MCF 10A (cell line): ENCODE results near the gene NDUFV3. TPM values are rescaled to one million over a fixed set of nuclear protein-coding genes. Genes with fewer than 3 reads are reported as not detected.

Experiments
- BruUV-seq: library from RNA; stranded (reverse); fragments of 400-500 nt; replicated peaks from 2 replicates; lab custom pipeline; 2021; lab: Mats Ljungman, UMichigan
- CTCF ChIA-PET: fragments of 300-600 bp; sonication (Branson Sonifier 250); formaldehyde crosslinking; extraction: SDS; loops from one replicate; lab custom pipeline; 2021; ENCODE audit warnings: antibody characterized with exemption, inconsistent platforms; lab: Yijun Ruan, JAX
- POLR2A ChIA-PET: fragments of 300-600, 350-650 bp; sonication (Branson Sonifier 250); formaldehyde crosslinking; extraction: SDS; loops from one replicate; lab custom pipeline; 2020; ENCODE audit warnings: antibody characterized with exemption, inconsistent platforms; lab: Yijun Ruan, JAX
- DNase-seq: peaks from one replicate; pipeline ENCODE4 v3.0.0-alpha.2; 2018; ENCODE audit not compliant: unreplicated experiment
- H3K27ac Mint-ChIP-seq: one replicate; pipeline ENCODE4 v1.8.0; 2022; ENCODE audit warnings: mild to moderate bottlenecking, low read depth, mixed read lengths; ENCODE audit not compliant: unreplicated experiment
- H3K27me3 Mint-ChIP-seq: one replicate; pipeline ENCODE4 v1.8.0; 2022; ENCODE audit warnings: mixed read lengths; ENCODE audit not compliant: insufficient read depth, unreplicated experiment
- H3K36me3 Mint-ChIP-seq: one replicate; pipeline ENCODE4 v1.8.0; 2022; ENCODE audit warnings: mild to moderate bottlenecking, moderate library complexity, mixed read lengths; ENCODE audit not compliant: insufficient read depth, unreplicated experiment
- H3K4me1 Mint-ChIP-seq: one replicate; pipeline ENCODE4 v1.8.0; 2022; ENCODE audit warnings: mixed read lengths; ENCODE audit not compliant: insufficient read depth, unreplicated experiment
- H3K4me3 Mint-ChIP-seq: one replicate; pipeline ENCODE4 v1.8.0; 2022; ENCODE audit warnings: mild to moderate bottlenecking, moderate library complexity, mixed read lengths; ENCODE audit not compliant: unreplicated experiment
- H3K9me3 Mint-ChIP-seq: one replicate; pipeline ENCODE4 v1.8.0; 2022; ENCODE audit warnings: mixed read lengths; ENCODE audit not compliant: unreplicated experiment
- intact Hi-C: fragments of 100-400 bp; cut with micrococcal nuclease; formaldehyde crosslinking; loops from 2 replicates; pipeline ENCODE4 v1.14.1; 2022
- total RNA-seq: library from RNA; stranded (reverse); gene quantifications from 2 replicates; pipeline ENCODE4 v1.2.3, GENCODE V29; 2022
- TF ChIP-seq, protein P1 (sequence below): fragments of 200-600 bp; IDR thresholded peaks from one replicate; pipeline ENCODE4 v1.8.0; 2022; ENCODE audit warnings: antibody characterized with exemption, mild to moderate bottlenecking; ENCODE audit not compliant: unreplicated experiment

NDUFV3 gene
- total RNA-seq, 1 experiment from 2014 or later: 70.0 TPM

DNA sequence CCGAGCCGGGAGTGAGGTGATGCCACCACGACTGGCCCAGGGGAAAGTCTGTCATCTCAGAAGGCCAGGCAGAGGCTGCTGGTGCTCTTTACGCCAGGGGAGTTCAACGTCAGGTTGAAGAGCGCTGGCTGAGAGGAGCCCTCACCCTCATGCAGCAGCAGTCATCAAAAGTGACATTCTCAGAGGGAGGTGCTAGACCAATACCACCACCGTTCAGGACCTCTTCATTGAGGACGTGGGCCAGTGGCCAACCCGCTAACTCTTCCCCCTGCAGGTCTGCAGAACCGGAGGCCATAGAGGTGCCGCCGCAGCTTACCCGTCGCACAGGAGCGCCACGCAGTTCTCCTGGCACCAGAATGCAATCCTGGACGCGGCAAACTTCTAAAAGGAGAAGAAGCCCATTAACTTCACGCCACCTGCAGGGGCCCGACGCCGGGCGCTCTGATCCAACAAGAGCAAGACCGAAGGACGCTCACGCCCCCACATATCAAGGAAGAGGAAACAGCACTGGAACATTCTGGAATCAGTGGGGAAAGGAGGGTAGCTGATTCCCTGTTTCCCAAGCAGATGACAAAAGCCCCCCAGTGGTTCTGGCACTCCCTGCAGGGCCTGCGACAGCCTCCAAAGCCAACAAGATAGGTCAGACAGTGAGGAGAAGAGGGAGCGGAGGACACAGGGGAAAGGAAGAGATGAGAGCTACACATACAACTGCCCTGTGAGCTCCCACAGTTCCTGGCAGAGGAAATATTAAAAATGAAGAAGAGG is 38.7 kb upstream of the NDUFV3 start:
- DNase-seq: no peak
- Mint-ChIP-seq H3K4me3 (no peak overlapping the region), H3K27me3 (no peaks in the 10 kb centered on the region), H3K9me3 (no peaks in the 10 kb centered on the region), H3K27ac (no peak overlapping the region), H3K36me3 (peaks cover 90% of the 10 kb centered on the region), H3K4me1 (no peaks in the 10 kb centered on the region)
- ChIA-PET CTCF (interaction anchor here (0.6 to 0.8 kb wide), 2 partner anchors 10 to 37 kb away, joined by 3 to 4 read pairs; no protein-coding TSS in a partner anchor), POLR2A (no interaction called here)
- intact Hi-C loops: no loop called here
- BruUV-seq: no TSS peak
- TF ChIP-seq, protein P1, sequence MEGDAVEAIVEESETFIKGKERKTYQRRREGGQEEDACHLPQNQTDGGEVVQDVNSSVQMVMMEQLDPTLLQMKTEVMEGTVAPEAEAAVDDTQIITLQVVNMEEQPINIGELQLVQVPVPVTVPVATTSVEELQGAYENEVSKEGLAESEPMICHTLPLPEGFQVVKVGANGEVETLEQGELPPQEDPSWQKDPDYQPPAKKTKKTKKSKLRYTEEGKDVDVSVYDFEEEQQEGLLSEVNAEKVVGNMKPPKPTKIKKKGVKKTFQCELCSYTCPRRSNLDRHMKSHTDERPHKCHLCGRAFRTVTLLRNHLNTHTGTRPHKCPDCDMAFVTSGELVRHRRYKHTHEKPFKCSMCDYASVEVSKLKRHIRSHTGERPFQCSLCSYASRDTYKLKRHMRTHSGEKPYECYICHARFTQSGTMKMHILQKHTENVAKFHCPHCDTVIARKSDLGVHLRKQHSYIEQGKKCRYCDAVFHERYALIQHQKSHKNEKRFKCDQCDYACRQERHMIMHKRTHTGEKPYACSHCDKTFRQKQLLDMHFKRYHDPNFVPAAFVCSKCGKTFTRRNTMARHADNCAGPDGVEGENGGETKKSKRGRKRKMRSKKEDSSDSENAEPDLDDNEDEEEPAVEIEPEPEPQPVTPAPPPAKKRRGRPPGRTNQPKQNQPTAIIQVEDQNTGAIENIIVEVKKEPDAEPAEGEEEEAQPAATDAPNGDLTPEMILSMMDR: no peak

GRCh38 chr21:42855171-42855936 is 37.8 kb upstream of the NDUFV3 start:
- POLR2A ChIA-PET: interaction anchor here (0.6 kb wide), 1 partner anchor 13 kb away, joined by 3 read pairs; no protein-coding TSS in a partner anchor
- Mint-ChIP-seq H3K4me3 (no peak overlapping the region), H3K4me1 (no peaks in the 10 kb centered on the region), H3K36me3 (peaks cover 92% of the 10 kb centered on the region), H3K27ac (no peak overlapping the region), H3K9me3 (no peaks in the 10 kb centered on the region), H3K27me3 (no peaks in the 10 kb centered on the region)
- intact Hi-C loops: no loop called here
- BruUV-seq: no TSS peak
- DNase-seq: no peak
- TF ChIP-seq, protein P1: no peak
- CTCF ChIA-PET: interaction anchor here (0.6 to 0.8 kb wide), 3 partner anchors 9 to 37 kb away, joined by 3 to 4 read pairs (median 4); no protein-coding TSS in a partner anchor

- Mint-ChIP-seq H3K4me3 (no peak overlapping the region), H3K4me1 (no peaks in the 10 kb centered on the region), H3K27me3 (no peaks in the 10 kb centered on the region), H3K9me3 (no peaks in the 10 kb centered on the region), H3K27ac (no peak overlapping the region), H3K36me3 (peaks cover 92% of the 10 kb centered on the region)
- intact Hi-C loops: no loop called here
- CTCF ChIA-PET: no interaction called here
- TF ChIP-seq, protein P1: no peak
- POLR2A ChIA-PET: interaction anchor here (0.6 kb wide), 1 partner anchor 13 kb away, joined by 3 read pairs; no protein-coding TSS in a partner anchor
- DNase-seq: no peak
- BruUV-seq: no TSS peak
Observed at GRCh38 chr21:42855937-42856335, 37.2 kb upstream of the NDUFV3 start.

GRCh38 chr21:42857216-42857615 is 35.9 kb upstream of the NDUFV3 start:
- no peaks in the 10 kb centered on the region for H3K27me3 Mint-ChIP-seq
- no peak overlapping the region for H3K27ac Mint-ChIP-seq
- ChIA-PET POLR2A (no interaction called here), CTCF (no interaction called here)
- no peaks in the 10 kb centered on the region for H3K4me1 Mint-ChIP-seq
- TF ChIP-seq, protein P1: no peak
- H3K4me3 Mint-ChIP-seq: no peak overlapping the region
- intact Hi-C loops: no loop called here
- peaks cover 88% of the 10 kb centered on the region for H3K36me3 Mint-ChIP-seq
- BruUV-seq: no TSS peak
- H3K9me3 Mint-ChIP-seq: no peaks in the 10 kb centered on the region
- DNase-seq: no peak
